GM06990 (cell line): ENCODE results near the gene FBXL4.

Experiments
- DNase-seq: peaks from one replicate; pipeline ENCODE4 v3.0.0-alpha.2; 2011; ENCODE audit not compliant: insufficient read length; ENCODE audit errors: extremely low read depth
- H3K27me3 ChIP-seq: replicated peaks from 2 replicates; pipeline ENCODE4 v1.6.0; 2011; ENCODE audit warnings: low read length; ENCODE audit not compliant: control insufficient read depth, insufficient read depth
- H3K36me3 ChIP-seq: 2 replicates; pipeline ENCODE4 v1.5.1; 2011; ENCODE audit warnings: low read length; ENCODE audit not compliant: control insufficient read depth, insufficient read depth
- H3K4me3 ChIP-seq: replicated peaks from 2 replicates; pipeline ENCODE4 v1.5.1; 2011; ENCODE audit warnings: low read depth, mild to moderate bottlenecking, control low read depth, low read length
- CTCF ChIP-seq: IDR thresholded peaks from 2 replicates; pipeline ENCODE4 v1.5.1; 2011; ENCODE audit warnings: low read length, control low read depth, mild to moderate bottlenecking, inconsistent platforms; ENCODE audit not compliant: insufficient read depth, poor library complexity, severe bottlenecking

Gene FBXL4

GRCh38 chr6:98828941-98829411 lies 118.8 kb downstream of the FBXL4 start:
- no peaks in the 10 kb centered on the region for H3K36me3 ChIP-seq
- no peak overlapping the region for H3K4me3 ChIP-seq
- DNase-seq = no peak
- peaks cover 6% of the 10 kb centered on the region; the same call in 1 of the 2 replicates for H3K27me3 ChIP-seq
- no peak for TF ChIP-seq CTCF

GRCh38 chr6:98828211-98828788 lies 119.4 kb downstream of the FBXL4 start:
- H3K27me3 ChIP-seq = peaks cover 2% of the 10 kb centered on the region; the same call in 1 of the 2 replicates

GRCh38 chr6:98827295-98828159 lies 120.2 kb downstream of the FBXL4 start:
- H3K36me3 ChIP-seq = no peaks in the 10 kb centered on the region
- no peak overlapping the region for H3K4me3 ChIP-seq
- TF ChIP-seq CTCF = no peak
- peaks cover 2% of the 10 kb centered on the region; the same call in 1 of the 2 replicates for H3K27me3 ChIP-seq
- no peak for DNase-seq

More at GRCh38 chr6:98828211-98828788, 119.4 kb downstream of the FBXL4 start:
- no peak for TF ChIP-seq CTCF
- no peak for DNase-seq
- no peaks in the 10 kb centered on the region for H3K36me3 ChIP-seq
- no peak overlapping the region for H3K4me3 ChIP-seq

- Histone ChIP-seq H3K36me3 (no peaks in the 10 kb centered on the region), H3K4me3 (no peak overlapping the region), H3K27me3 (no peaks in the 10 kb centered on the region; the same call in 1 of the 2 replicates)
- TF ChIP-seq CTCF = no peak
- no peak for DNase-seq
These were observed 122.0 kb downstream of the FBXL4 start for GRCh38 chr6:98825600-98826230.

GRCh38 chr6:98824902-98825599 lies 122.7 kb downstream of the FBXL4 start:
- no peak overlapping the region for H3K4me3 ChIP-seq
- DNase-seq = no peak
- no peaks in the 10 kb centered on the region for H3K36me3 ChIP-seq
- no peaks in the 10 kb centered on the region; the same call in 1 of the 2 replicates for H3K27me3 ChIP-seq
- no peak for TF ChIP-seq CTCF
